SK-N-SH (cell line): ENCODE measurements around the gene SLC16A10.

Source experiments
- CHD2 ChIP-seq: fragments of 150-350 bp; IDR thresholded peaks from 2 replicates; pipeline ENCODE4 v1.6.1; 2018; ENCODE audit warnings: low read length; ENCODE audit not compliant: partially characterized antibody
- CTCF ChIP-seq: fragments of 200-600 bp; sonication (generic); IDR thresholded peaks from 2 replicates; pipeline ENCODE4 v1.6.1; 2017; ENCODE audit warnings: antibody characterized with exemption, mild to moderate bottlenecking, moderate library complexity
- EP300 ChIP-seq, 2 experiments: IDR thresholded peaks; 2 replicates each; pipeline versions ENCODE4 v1.4.0 to v1.6.1; 2012; ENCODE audit warnings: borderline replicate concordance in 1 of 2, low read depth in 1 of 2, low read length in 1 of 2
- FOXJ3 ChIP-seq: sonication (generic); formaldehyde crosslinking; IDR thresholded peaks from 2 replicates; pipeline ENCODE4 v1.5.1; 2020; ENCODE audit warnings: mild to moderate bottlenecking, missing genetic modification reagents
- MAX ChIP-seq: IDR thresholded peaks from 2 replicates; pipeline ENCODE4 v1.4.0; 2012; ENCODE audit warnings: low read depth
- POLR2AphosphoS5 ChIP-seq: IDR thresholded peaks from 2 replicates; pipeline ENCODE4 v1.6.1; 2012; ENCODE audit warnings: low read depth, low read length
- REST ChIP-seq: IDR thresholded peaks from 2 replicates; pipeline ENCODE4 v1.6.1; 2012; ENCODE audit warnings: mild to moderate bottlenecking, low read depth, low read length, moderate library complexity
- TAF1 ChIP-seq: IDR thresholded peaks from 2 replicates; pipeline ENCODE4 v1.6.1; 2012; ENCODE audit warnings: low read depth, mild to moderate bottlenecking, low read length, moderate library complexity, borderline replicate concordance
- TCF12 ChIP-seq: IDR thresholded peaks from 2 replicates; pipeline ENCODE4 v1.4.0; 2012
- USF2 ChIP-seq: fragments of 150-350 bp; IDR thresholded peaks from 2 replicates; pipeline ENCODE4 v1.6.1; 2017; ENCODE audit warnings: antibody characterized with exemption, low read length, low read depth, borderline replicate concordance

- TF ChIP-seq POLR2AphosphoS5 (no peak), TCF12 (no peak), CTCF (no peak), USF2 (no peak), MAX (no peak), CHD2 (no peak), EP300 (IDR thresholded peaks at IDR 0.05; ENCODE audit: borderline replicate concordance in 1 of 2, low read depth in 1 of 2, low read length in 1 of 2) (no peak), FOXJ3 (CRISPR knock-in tag) (no peak), REST (no peak), TAF1 (no peak)
These were observed 103.3 kb downstream of the SLC16A10 start for GRCh38 chr6:111190637-111191036.
